OCI-LY7 (cell line): Measurements from ENCODE around the gene LIN37.

Source experiments
- CTCF ChIP-seq: fragments of 200-600 bp; sonication (generic); conservative IDR thresholded peaks from 2 replicates; pipeline ENCODE4 v1.5.1; 2014; ENCODE audit warnings: mild to moderate bottlenecking, antibody characterized with exemption, low read length, moderate library complexity, mixed read lengths
- EZH2phosphoT487 ChIP-seq: fragments of 200-600 bp; sonication (generic); IDR thresholded peaks from 2 replicates; pipeline ENCODE4 v1.6.1; 2018; ENCODE audit warnings: low read depth, borderline replicate concordance, mild to moderate bottlenecking, mixed run types, antibody characterized with exemption, low read length, moderate library complexity, mixed read lengths

GRCh38 chr19:35789978-35790944, 41.9 kb downstream of the LIN37 start:
- no peak for TF ChIP-seq CTCF
- TF ChIP-seq EZH2phosphoT487, result no peak
